Hematopoietic multipotent progenitor cell treated with erythropoietin and hydrocortisone succinate and interleukin-3 and kit ligand, for 17 days (in vitro differentiated cells): Measurements from ENCODE around the gene MRPL47.

Experiments
- DNase-seq: peaks from one replicate; pipeline ENCODE4 v3.0.0-alpha.2; 2015; ENCODE audit warnings: low spot score

The MRPL47 gene

GRCh38 chr3:179591313-179591712 is 13.1 kb downstream of the MRPL47 start:
- no peak for DNase-seq

GRCh38 chr3:179590669-179591068 is 13.8 kb downstream of the MRPL47 start:
- no peak for DNase-seq

- no peak for DNase-seq
Measured at GRCh38 chr3:179589143-179589542, 15.3 kb downstream of the MRPL47 start.

- no peak for DNase-seq
Measured at GRCh38 chr3:179580992-179581391, 23.4 kb downstream of the MRPL47 start.

- DNase-seq, result no peak
Measured at GRCh38 chr3:179565496-179565895, 38.9 kb downstream of the MRPL47 start.

- DNase-seq, result peak; percentile 62
Measured at GRCh38 chr3:179563271-179563783, 41.1 kb downstream of the MRPL47 start.

- DNase-seq, result peak; percentile 99
Measured at GRCh38 chr3:179562591-179563270, 41.7 kb downstream of the MRPL47 start, which contains the start of gene ACTL6A. Gene ACTL6A (plus strand): TSS chr3:179562926. CDS start chr3:179563093, 167 bp downstream.

GRCh38 chr3:179560791-179561190 is 43.6 kb downstream of the MRPL47 start:
- no peak for DNase-seq

- DNase-seq, result peak; percentile 49
Measured at GRCh38 chr3:179558742-179559364, 45.6 kb downstream of the MRPL47 start.

GRCh38 chr3:179551349-179552105 is 52.9 kb downstream of the MRPL47 start:
- DNase-seq, result no peak

GRCh38 chr3:179546814-179547241 is 57.6 kb downstream of the MRPL47 start:
- DNase-seq, result no peak

GRCh38 chr3:179544981-179545645 is 59.3 kb downstream of the MRPL47 start:
- no peak for DNase-seq

GRCh38 chr3:179542375-179542774 is 62.1 kb downstream of the MRPL47 start:
- no peak for DNase-seq

GRCh38 chr3:179541596-179541995 is 62.8 kb downstream of the MRPL47 start:
- DNase-seq, result no peak

- no peak for DNase-seq
Measured at GRCh38 chr3:179541094-179541493, 63.3 kb downstream of the MRPL47 start.
